ENCODE measurements around the gene TREX2. TPM values are rescaled to one million over a fixed set of nuclear protein-coding genes. Genes with fewer than 3 reads are reported as not detected.

The TREX2 gene
- total RNA-seq, 1 donor from 2014 or later, result 9.6 TPM

DNA sequence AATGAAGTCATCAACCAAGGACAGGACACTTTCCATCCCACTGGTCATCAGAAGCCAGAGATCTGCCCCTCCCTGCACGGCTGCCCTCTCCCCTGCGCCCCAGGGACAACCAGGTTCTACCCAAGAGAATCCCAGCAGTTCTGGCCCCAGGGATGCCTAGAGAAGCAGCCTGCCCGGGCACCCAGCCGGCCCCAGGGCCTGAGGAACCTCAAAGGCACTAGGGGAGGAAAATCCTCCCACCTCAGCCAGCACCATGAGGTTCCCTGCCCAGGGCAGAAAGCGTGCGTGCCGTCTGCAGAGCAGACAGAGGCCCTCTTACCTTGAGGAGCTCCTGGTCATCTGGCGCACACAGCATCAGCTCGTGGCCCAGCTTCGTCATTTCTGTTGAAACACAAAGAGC lies 16.4 kb upstream of the TREX2 start:
- intact Hi-C loops (cut with DNase I), result no loop called here
- Histone ChIP-seq H3K27me3 (no peaks in the 10 kb centered on the region), H3K9me3 (no peaks in the 10 kb centered on the region), H3K36me3 (no peaks in the 10 kb centered on the region), H3K27ac (no peak overlapping the region), H3K4me3 (no peak overlapping the region), H3K4me1 (no peaks in the 10 kb centered on the region)
- TF ChIP-seq POLR2A (IDR thresholded peaks at IDR 0.05), result no peak
- TF ChIP-seq, protein P1, sequence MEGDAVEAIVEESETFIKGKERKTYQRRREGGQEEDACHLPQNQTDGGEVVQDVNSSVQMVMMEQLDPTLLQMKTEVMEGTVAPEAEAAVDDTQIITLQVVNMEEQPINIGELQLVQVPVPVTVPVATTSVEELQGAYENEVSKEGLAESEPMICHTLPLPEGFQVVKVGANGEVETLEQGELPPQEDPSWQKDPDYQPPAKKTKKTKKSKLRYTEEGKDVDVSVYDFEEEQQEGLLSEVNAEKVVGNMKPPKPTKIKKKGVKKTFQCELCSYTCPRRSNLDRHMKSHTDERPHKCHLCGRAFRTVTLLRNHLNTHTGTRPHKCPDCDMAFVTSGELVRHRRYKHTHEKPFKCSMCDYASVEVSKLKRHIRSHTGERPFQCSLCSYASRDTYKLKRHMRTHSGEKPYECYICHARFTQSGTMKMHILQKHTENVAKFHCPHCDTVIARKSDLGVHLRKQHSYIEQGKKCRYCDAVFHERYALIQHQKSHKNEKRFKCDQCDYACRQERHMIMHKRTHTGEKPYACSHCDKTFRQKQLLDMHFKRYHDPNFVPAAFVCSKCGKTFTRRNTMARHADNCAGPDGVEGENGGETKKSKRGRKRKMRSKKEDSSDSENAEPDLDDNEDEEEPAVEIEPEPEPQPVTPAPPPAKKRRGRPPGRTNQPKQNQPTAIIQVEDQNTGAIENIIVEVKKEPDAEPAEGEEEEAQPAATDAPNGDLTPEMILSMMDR (IDR thresholded peaks at IDR 0.05), result no peak
- TF ChIP-seq POLR2AphosphoS5 (IDR thresholded peaks at IDR 0.05; ENCODE audit: insufficient read depth in 1 of 2, low read depth in 1 of 2), result no peak
- no peak for DNase-seq (ENCODE audit: extremely low spot score in 2 of 2)

GRCh38 chrX:153460826-153461225 lies 15.0 kb upstream of the TREX2 start:
- Histone ChIP-seq H3K27me3 (no peaks in the 10 kb centered on the region), H3K4me3 (no peak overlapping the region), H3K9me3 (no peaks in the 10 kb centered on the region), H3K27ac (no peak overlapping the region), H3K36me3 (no peaks in the 10 kb centered on the region), H3K4me1 (no peaks in the 10 kb centered on the region)
- no peak for DNase-seq (ENCODE audit: extremely low spot score in 2 of 2)
- TF ChIP-seq, protein P1 (IDR thresholded peaks at IDR 0.05), result peak in 1 of 3 experiments; percentile 34
- no peak for TF ChIP-seq POLR2A (IDR thresholded peaks at IDR 0.05)
- intact Hi-C loops (cut with DNase I), result no loop called here

DNA sequence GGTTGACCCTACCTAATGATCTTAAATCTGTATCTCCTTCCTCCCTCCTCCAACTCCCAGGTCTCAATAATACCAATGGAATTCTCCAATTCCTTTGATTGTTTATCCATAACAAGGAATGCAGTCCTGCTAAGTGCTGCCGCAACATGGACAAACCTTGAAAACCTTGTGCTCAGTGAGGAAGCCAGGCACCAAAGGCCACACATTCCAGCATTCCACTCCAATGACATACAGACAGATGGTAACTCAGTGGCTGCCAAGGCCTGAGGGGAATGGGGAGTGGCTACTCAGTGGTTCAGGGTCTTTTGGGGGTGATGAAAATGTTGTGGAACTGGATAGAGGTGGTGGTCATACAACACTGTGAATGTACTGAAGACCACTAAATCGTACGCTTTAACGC lies 14.1 kb upstream of the TREX2 start:
- no peak for DNase-seq (ENCODE audit: extremely low spot score in 2 of 2)
- no peak overlapping the region for H3K27ac ChIP-seq
- no peak overlapping the region for H3K4me3 ChIP-seq
- H3K27me3 ChIP-seq, result no peaks in the 10 kb centered on the region
- no peaks in the 10 kb centered on the region for H3K36me3 ChIP-seq
- no peaks in the 10 kb centered on the region for H3K4me1 ChIP-seq
- intact Hi-C loops (cut with DNase I), result no loop called here
- no peaks in the 10 kb centered on the region for H3K9me3 ChIP-seq
- TF ChIP-seq POLR2AphosphoS5 (IDR thresholded peaks at IDR 0.05; ENCODE audit: insufficient read depth in 1 of 2, low read depth in 1 of 2) (no peak), POLR2A (IDR thresholded peaks at IDR 0.05) (no peak)
- TF ChIP-seq, protein P1 (IDR thresholded peaks at IDR 0.05), result no peak

GRCh38 chrX:153458476-153458875 lies 12.6 kb upstream of the TREX2 start:
- DNase-seq (ENCODE audit: extremely low spot score in 2 of 2), result no peak
- H3K9me3 ChIP-seq, result no peaks in the 10 kb centered on the region
- H3K27ac ChIP-seq, result no peak overlapping the region
- no peaks in the 10 kb centered on the region for H3K4me1 ChIP-seq
- H3K4me3 ChIP-seq, result no peak overlapping the region
- intact Hi-C loops (cut with DNase I), result no loop called here
- no peaks in the 10 kb centered on the region for H3K36me3 ChIP-seq
- no peaks in the 10 kb centered on the region for H3K27me3 ChIP-seq
- TF ChIP-seq POLR2A (IDR thresholded peaks at IDR 0.05) (no peak), POLR2AphosphoS5 (IDR thresholded peaks at IDR 0.05; ENCODE audit: insufficient read depth in 1 of 2, low read depth in 1 of 2) (no peak)
- TF ChIP-seq, protein P1 (IDR thresholded peaks at IDR 0.05), result no peak

DNA sequence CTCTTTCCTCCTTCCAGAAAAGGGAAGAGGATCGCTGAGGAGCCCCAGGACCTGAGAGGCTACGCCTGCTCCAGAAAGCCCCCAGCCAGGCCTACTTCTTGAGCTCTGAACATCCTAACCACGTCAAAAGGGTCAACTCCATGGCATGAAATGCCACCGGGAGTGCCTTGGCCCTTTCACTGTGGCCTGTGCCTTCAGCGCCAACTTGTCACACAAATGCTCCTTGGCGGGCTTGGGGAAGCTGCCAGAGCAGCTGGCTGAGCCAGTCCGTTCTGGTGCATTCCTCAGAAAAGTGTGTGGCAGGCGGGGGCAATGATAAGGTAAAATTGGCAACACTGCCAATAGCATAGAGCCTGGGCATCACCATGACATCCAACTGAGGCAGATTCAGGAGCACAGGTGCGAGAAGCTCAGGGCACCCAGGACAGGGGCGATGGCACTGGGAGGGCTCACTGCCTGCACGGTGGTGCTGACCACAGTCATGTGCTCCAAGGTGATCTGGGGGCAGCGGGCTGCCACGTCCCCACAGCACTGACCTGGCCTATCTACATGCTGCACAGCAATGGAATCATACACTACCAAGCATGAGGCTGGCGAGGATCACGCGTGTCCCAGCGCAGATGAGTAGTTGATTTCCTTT lies 12.1 kb upstream of the TREX2 start:
- DNase-seq (ENCODE audit: extremely low spot score in 2 of 2), result no peak
- Histone ChIP-seq H3K4me3 (no peak overlapping the region), H3K27me3 (no peaks in the 10 kb centered on the region), H3K9me3 (no peaks in the 10 kb centered on the region), H3K27ac (no peak overlapping the region), H3K36me3 (no peaks in the 10 kb centered on the region), H3K4me1 (no peaks in the 10 kb centered on the region)
- TF ChIP-seq, protein P1 (IDR thresholded peaks at IDR 0.05), result no peak
- TF ChIP-seq POLR2AphosphoS5 (IDR thresholded peaks at IDR 0.05; ENCODE audit: insufficient read depth in 1 of 2, low read depth in 1 of 2) (no peak), POLR2A (IDR thresholded peaks at IDR 0.05) (no peak)
- intact Hi-C loops (cut with DNase I), result no loop called here

All from vagina (tissue), 2 donors.